Astrocyte of the spinal cord (primary cell): ENCODE data around the gene RFTN1.
A peak's percentile ranks its signal among the peaks of the same experiment; 100 is the strongest.

Source experiments
- DNase-seq: peaks from one replicate; pipeline ENCODE4 v3.0.0; 2011; ENCODE audit warnings: low read depth, low spot score
- H3K4me3 ChIP-seq: 2 replicates; pipeline ENCODE4 v1.5.1; 2011; ENCODE audit warnings: low read depth, mild to moderate bottlenecking, low read length, moderate library complexity
- in situ Hi-C: cut with HindIII; loops from 2 replicates; pipeline ENCODE4 v1.10.0; 2017; ENCODE audit warnings: low sequenced_read_pairs
- TF ChIP-seq, protein P1 (sequence below): IDR thresholded peaks from 2 replicates; pipeline ENCODE4 v1.5.1; 2012; ENCODE audit warnings: low read depth, mild to moderate bottlenecking, low read length, inconsistent platforms

The RFTN1 gene

DNA sequence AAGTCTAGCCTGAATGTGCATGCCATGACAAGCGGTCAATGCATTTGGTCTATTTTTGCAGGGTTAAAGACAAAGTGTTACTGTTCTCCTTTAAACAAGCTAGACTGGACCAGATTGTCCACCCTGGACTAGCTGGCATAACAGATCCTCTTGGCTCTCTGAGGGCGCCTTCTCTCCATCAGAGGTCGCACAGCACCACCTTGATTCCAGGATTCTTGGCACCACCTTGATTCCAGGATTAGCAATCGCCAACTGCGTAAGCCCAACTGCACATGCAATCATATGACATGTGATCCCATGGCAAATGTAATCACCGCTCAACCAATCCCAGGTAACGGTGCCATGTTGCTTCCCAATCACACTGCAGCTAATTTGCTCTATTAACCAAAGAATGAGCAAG lies 149.9 kb downstream of the RFTN1 start:
- in situ Hi-C loops = no loop called here
- no peak for DNase-seq
- TF ChIP-seq, protein P1, sequence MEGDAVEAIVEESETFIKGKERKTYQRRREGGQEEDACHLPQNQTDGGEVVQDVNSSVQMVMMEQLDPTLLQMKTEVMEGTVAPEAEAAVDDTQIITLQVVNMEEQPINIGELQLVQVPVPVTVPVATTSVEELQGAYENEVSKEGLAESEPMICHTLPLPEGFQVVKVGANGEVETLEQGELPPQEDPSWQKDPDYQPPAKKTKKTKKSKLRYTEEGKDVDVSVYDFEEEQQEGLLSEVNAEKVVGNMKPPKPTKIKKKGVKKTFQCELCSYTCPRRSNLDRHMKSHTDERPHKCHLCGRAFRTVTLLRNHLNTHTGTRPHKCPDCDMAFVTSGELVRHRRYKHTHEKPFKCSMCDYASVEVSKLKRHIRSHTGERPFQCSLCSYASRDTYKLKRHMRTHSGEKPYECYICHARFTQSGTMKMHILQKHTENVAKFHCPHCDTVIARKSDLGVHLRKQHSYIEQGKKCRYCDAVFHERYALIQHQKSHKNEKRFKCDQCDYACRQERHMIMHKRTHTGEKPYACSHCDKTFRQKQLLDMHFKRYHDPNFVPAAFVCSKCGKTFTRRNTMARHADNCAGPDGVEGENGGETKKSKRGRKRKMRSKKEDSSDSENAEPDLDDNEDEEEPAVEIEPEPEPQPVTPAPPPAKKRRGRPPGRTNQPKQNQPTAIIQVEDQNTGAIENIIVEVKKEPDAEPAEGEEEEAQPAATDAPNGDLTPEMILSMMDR = no peak
- no peak overlapping the region for H3K4me3 ChIP-seq

DNA sequence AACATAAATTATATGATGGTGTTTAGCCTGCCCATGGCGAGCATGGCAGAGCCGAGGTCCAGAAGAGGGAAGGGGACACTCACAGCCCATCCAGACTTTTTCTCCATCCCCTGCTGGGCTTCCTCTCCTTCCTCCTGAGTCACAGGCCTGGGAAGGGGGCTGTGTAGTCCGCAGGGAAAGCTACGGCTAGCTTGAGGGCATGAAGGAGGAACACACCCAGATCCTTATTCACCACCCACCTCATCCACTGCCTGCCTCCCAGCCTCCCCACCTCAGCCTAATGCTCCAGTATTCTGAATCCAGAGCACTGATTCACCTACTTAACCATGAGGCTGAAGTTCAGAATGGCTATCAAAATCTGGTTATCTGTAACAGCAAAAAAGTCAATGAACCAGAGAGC lies 150.7 kb downstream of the RFTN1 start:
- in situ Hi-C loops = no loop called here
- TF ChIP-seq, protein P1 = no peak
- H3K4me3 ChIP-seq = no peak overlapping the region
- peak; percentile 48 for DNase-seq

DNA sequence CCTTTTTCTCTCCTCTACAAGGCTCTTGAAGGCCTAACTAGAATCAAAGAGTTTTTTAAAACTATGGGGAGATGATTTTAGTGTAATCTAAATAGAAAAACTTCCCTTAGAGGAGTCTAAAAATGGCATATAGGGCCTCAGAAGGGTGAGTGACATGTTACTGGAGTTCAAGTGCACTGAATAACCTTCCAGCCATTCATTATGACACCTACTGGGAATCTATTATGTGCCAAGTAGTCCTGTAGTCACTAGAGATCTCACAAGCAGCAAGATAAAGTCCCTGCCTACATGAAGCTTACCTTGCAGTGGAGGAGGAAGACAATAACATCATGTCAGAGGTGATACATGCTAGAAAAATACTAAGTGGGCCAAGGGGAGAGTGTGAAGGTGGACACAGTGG lies 152.4 kb downstream of the RFTN1 start:
- no peak for DNase-seq
- in situ Hi-C loops = no loop called here
- H3K4me3 ChIP-seq = no peak overlapping the region
- TF ChIP-seq, protein P1 = no peak

DNA sequence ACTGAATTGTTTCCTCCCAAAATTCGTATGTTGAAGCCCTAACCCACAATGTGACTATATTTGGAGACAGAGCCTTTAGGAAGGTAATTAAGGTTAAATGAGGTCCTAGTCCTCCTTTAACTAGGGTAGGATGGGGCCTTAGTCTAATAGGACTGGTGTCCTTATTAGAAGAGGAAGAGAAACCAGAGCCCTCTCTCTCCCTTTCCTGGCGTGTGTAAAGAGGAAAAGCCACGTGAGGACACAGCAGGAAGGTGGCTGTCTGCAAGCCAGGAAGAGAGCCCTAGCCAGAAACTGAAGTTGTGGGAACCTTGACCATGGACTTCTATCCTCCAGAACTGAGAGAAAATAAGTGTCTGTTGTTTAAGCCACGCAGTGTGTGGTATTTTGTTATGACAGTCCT lies 154.2 kb downstream of the RFTN1 start:
- in situ Hi-C loops = no loop called here
- no peak overlapping the region for H3K4me3 ChIP-seq
- TF ChIP-seq, protein P1 = no peak
- no peak for DNase-seq

DNA sequence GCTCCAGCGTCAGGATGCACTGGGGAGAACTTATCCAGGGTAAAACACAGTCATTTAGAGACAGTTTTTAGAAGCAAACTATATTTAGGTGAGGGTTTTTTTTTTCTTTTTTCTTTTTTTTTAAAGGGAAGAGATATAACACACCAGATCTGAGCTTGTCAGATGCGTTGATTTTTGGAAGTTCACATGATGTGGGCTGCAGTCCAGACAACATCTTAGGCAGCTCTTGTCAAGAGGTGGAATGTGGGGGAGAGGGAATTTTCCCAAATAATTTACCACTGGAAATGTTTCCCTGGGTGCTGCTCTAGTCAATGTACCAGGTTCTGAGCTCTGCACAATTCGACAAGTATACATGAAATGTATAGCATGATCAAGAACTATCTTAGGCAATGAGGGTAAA lies 155.2 kb downstream of the RFTN1 start:
- H3K4me3 ChIP-seq = no peak overlapping the region
- in situ Hi-C loops = no loop called here
- TF ChIP-seq, protein P1 = no peak
- no peak for DNase-seq

DNA sequence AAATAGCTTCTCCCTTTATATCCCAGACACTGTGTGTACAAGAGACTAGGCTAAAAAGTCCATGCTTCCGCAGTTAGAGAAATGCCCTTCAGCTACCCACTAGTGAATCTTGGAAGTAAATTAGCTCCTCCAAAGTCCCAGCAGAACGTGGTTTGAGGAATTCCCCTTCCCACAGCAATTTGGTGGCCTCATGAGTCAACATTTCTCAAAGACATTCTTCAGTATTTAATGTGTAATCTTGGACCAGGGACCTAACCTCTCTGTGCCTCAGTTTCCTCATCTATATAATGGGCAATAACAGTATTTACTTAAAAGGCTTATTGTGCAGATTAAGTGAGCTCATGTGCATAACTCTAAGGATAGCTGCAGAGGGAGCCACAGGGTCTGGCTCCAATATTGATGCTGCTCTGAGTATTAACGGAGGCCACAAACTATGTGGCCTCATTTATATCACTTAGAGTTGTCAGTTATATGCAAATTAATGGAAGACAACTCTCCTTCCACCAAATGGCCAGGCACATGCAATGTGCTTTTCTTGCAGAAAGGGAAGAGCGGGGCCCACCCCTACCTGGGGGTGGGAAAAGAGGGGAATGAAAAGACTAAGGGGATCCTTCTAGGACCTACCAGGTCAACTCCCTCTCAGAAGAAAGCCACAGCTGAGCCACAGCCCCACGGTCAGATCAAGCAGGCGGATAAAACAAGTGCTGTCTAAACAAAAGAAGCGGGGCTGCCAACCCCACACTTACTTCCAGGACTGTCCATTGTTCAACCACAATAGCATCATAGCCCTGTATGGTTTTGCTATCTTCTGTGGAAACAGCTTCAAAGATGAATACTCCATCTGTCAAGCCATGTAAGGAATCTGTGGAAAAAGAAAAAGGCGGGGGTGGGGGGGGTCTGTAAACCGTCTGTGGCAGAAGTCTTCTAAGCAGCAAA lies 156.0 kb downstream of the RFTN1 start:
- no peak overlapping the region for H3K4me3 ChIP-seq
- peak; percentile 29 for DNase-seq
- in situ Hi-C loops = no loop called here
- TF ChIP-seq, protein P1 = peak; percentile 10
